SJSA1 (cell line): ENCODE data around the gene ATP9A. TPM values are rescaled to one million over a fixed set of nuclear protein-coding genes. Genes with fewer than 3 reads are reported as not detected.

Experiments
- DNase-seq, 2 experiments: peaks; one replicate each; pipeline ENCODE4 v3.0.0-alpha.2; 2015 to 2020; ENCODE audit warnings: low spot score in 2 of 2, low read depth in 1 of 2
- H3K27ac ChIP-seq: fragments of 250-450 bp; sonication (Bioruptor Pico); 2 replicates; pipeline ENCODE4 v1.5.1; 2020; ENCODE audit warnings: mild to moderate bottlenecking, moderate library complexity
- H3K27me3 ChIP-seq: fragments of 250-450 bp; sonication (Bioruptor Pico); replicated peaks from 2 replicates; pipeline ENCODE4 v1.5.1; 2020; ENCODE audit warnings: mild to moderate bottlenecking, moderate library complexity
- H3K36me3 ChIP-seq: fragments of 250-450 bp; sonication (Bioruptor Pico); 2 replicates; pipeline ENCODE4 v1.5.1; 2020; ENCODE audit warnings: mild to moderate bottlenecking
- H3K4me1 ChIP-seq: fragments of 250-450 bp; sonication (Bioruptor Pico); replicated peaks from 2 replicates; pipeline ENCODE4 v1.6.1; 2021; ENCODE audit warnings: mild to moderate bottlenecking
- H3K4me3 ChIP-seq: fragments of 250-450 bp; sonication (Bioruptor Pico); 2 replicates; pipeline ENCODE4 v1.5.1; 2020; ENCODE audit warnings: mild to moderate bottlenecking
- H3K9me3 ChIP-seq: fragments of 250-450 bp; sonication (Bioruptor Pico); replicated peaks from 2 replicates; pipeline ENCODE4 v1.5.1; 2020; ENCODE audit warnings: mild to moderate bottlenecking
- total RNA-seq: library from RNA; depleted of rRNA; stranded (reverse); fragments of >200 nt; shearing (Covaris generic); gene quantifications from 2 replicates; pipeline ENCODE4 v1.2.3, GENCODE V29; 2014

The ATP9A gene
- total RNA-seq, 1 experiment from 2014 or later: 5.9 TPM

- Histone ChIP-seq H3K9me3 (no peaks in the 10 kb centered on the region), H3K36me3 (peaks cover 7% of the 10 kb centered on the region; the same call in 1 of the 2 replicates)
- DNase-seq: no peak
Observed at GRCh38 chr20:51715856-51716185, 52.4 kb downstream of the ATP9A start.

DNA sequence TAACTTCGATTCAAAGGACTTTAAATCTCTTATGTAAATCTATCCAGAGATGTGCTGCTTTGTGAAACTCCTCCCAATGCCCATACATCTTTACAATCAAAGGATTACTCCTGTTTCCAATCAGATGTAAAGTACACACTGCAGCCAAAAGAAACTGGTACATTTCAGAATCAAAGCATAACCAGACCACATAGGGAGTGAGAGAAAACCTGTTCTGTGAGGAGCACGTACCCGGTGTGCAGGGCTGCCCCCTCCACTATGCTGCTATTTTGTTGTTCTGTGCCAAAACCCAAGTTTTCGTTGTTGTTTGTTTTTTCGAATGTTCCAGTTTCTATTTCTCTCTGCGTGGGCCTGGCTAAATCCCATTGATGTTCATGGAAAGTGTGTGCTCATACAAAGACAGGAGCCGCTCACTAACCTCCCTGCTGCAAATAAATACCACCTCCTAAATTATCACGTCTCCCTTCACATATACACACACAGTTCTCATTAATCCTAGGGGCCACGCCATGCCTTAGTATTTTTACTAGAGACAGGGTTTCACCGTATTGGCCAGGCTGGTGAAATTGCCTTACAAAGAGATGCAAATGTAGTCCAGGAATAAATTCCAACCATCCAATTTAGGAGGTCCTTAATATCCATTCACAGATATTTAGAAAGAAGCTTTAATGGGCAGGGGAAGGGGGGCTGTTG, 52.9 kb downstream of the ATP9A start:
- Histone ChIP-seq H3K36me3 (peaks cover 7% of the 10 kb centered on the region; the same call in 1 of the 2 replicates), H3K4me3 (no peak overlapping the region), H3K4me1 (peaks cover 6% of the 10 kb centered on the region), H3K27me3 (no peaks in the 10 kb centered on the region; the same call in 1 of the 2 replicates), H3K9me3 (no peaks in the 10 kb centered on the region), H3K27ac (no peak overlapping the region)
- DNase-seq: no peak

More at GRCh38 chr20:51715856-51716185, 52.4 kb downstream of the ATP9A start:
- Histone ChIP-seq H3K27me3 (no peaks in the 10 kb centered on the region; the same call in 1 of the 2 replicates), H3K4me1 (peaks cover 6% of the 10 kb centered on the region), H3K27ac (no peak overlapping the region), H3K4me3 (no peak overlapping the region)

DNA sequence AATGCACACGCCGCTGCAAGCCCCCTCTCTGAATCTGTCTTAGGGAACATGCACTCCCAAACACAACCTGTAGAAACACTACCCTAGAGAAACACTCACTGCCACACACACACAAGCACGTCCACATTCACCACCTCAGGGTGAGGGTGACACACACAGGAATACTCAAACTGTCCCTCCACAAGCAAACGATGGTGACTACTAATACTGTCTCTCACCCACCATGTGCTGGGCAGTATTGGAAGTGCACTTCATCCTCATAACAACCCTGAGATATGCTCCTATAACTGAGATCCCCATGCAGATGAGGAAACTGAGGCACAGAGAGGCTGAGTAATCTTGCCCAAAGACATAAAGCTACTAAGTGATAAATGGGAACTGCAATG, 55.0 kb downstream of the ATP9A start:
- no peaks in the 10 kb centered on the region; the same call in 1 of the 2 replicates for H3K27me3 ChIP-seq
- H3K27ac ChIP-seq: no peak overlapping the region
- H3K4me3 ChIP-seq: no peak overlapping the region
- no peaks in the 10 kb centered on the region for H3K9me3 ChIP-seq
- no peak for DNase-seq
- peaks cover 7% of the 10 kb centered on the region; the same call in 1 of the 2 replicates for H3K36me3 ChIP-seq
- H3K4me1 ChIP-seq: peaks cover 6% of the 10 kb centered on the region

GRCh38 chr20:51712501-51713212, 55.5 kb downstream of the ATP9A start:
- Histone ChIP-seq H3K4me1 (peaks cover 6% of the 10 kb centered on the region), H3K27me3 (no peaks in the 10 kb centered on the region; the same call in 1 of the 2 replicates), H3K4me3 (no peak overlapping the region), H3K9me3 (no peaks in the 10 kb centered on the region), H3K27ac (no peak overlapping the region), H3K36me3 (peaks cover 7% of the 10 kb centered on the region; the same call in 1 of the 2 replicates)
- DNase-seq: peak in 1 of 2 experiments; percentile 25

DNA sequence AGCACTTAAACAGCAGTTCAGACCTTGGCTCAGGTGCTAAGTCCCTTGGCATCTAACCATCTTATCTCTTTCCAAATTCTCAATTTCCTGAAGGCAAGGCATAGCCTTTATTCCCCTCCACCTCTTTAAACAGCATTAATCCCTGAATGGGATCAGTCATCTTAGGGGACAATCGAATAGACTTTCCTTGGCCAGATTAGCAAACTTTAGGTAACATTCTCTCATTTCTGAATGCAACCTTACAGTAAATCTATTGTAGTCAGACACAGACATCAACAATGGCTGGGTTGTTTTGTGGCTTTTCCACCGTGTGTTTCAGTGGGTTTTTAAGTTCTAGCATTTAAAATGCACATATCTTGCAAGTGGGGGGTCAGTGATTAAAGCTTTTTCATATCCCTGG, 56.8 kb downstream of the ATP9A start:
- DNase-seq: no peak
- H3K4me3 ChIP-seq: no peak overlapping the region
- H3K27me3 ChIP-seq: no peaks in the 10 kb centered on the region; the same call in 1 of the 2 replicates
- H3K27ac ChIP-seq: no peak overlapping the region
- peaks cover 6% of the 10 kb centered on the region for H3K4me1 ChIP-seq
- peaks cover 7% of the 10 kb centered on the region; the same call in 1 of the 2 replicates for H3K36me3 ChIP-seq
- H3K9me3 ChIP-seq: no peaks in the 10 kb centered on the region

- no peaks in the 10 kb centered on the region for H3K9me3 ChIP-seq
- no peak for DNase-seq
- peaks cover 4% of the 10 kb centered on the region for H3K4me1 ChIP-seq
- H3K27ac ChIP-seq: no peak overlapping the region
- no peak overlapping the region for H3K4me3 ChIP-seq
- peaks cover 7% of the 10 kb centered on the region; the same call in 1 of the 2 replicates for H3K36me3 ChIP-seq
- H3K27me3 ChIP-seq: no peaks in the 10 kb centered on the region; the same call in 1 of the 2 replicates
Observed at GRCh38 chr20:51710361-51710894, 57.8 kb downstream of the ATP9A start.

GRCh38 chr20:51705400-51705799, 62.8 kb downstream of the ATP9A start:
- no peaks in the 10 kb centered on the region for H3K27me3 ChIP-seq
- DNase-seq: no peak
- H3K27ac ChIP-seq: no peak overlapping the region
- no peak overlapping the region for H3K4me3 ChIP-seq
- no peaks in the 10 kb centered on the region for H3K9me3 ChIP-seq
- H3K4me1 ChIP-seq: peaks cover 6% of the 10 kb centered on the region
- no peaks in the 10 kb centered on the region for H3K36me3 ChIP-seq

- no peaks in the 10 kb centered on the region for H3K27me3 ChIP-seq
- no peaks in the 10 kb centered on the region for H3K36me3 ChIP-seq
- no peak overlapping the region for H3K27ac ChIP-seq
- H3K4me1 ChIP-seq: peaks cover 6% of the 10 kb centered on the region
- H3K9me3 ChIP-seq: no peaks in the 10 kb centered on the region
- no peak overlapping the region for H3K4me3 ChIP-seq
- DNase-seq: no peak
Observed at GRCh38 chr20:51703400-51704287, 64.5 kb downstream of the ATP9A start.

DNA sequence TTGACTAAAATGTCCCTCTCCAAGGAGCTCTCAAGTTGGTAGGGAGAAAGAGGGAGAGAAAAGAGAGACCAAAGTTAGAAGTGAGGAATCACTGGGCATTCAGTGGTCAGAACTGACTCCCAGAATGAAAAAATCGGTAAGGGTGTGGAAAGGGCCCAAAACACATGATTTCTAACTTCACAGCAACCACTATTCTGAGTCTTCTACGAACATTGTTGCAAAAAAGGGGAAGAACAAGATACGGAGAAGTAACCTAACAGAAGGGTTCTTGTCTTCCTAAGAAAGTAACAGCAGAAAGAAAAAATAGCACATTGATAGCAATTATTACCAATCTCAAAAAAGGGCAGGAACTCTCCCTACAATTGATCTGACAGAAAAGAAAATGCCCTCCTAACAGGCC, 65.6 kb downstream of the ATP9A start:
- Histone ChIP-seq H3K27me3 (no peaks in the 10 kb centered on the region), H3K9me3 (no peaks in the 10 kb centered on the region), H3K36me3 (no peaks in the 10 kb centered on the region), H3K27ac (no peak overlapping the region), H3K4me1 (peaks cover 6% of the 10 kb centered on the region), H3K4me3 (no peak overlapping the region)
- no peak for DNase-seq

DNA sequence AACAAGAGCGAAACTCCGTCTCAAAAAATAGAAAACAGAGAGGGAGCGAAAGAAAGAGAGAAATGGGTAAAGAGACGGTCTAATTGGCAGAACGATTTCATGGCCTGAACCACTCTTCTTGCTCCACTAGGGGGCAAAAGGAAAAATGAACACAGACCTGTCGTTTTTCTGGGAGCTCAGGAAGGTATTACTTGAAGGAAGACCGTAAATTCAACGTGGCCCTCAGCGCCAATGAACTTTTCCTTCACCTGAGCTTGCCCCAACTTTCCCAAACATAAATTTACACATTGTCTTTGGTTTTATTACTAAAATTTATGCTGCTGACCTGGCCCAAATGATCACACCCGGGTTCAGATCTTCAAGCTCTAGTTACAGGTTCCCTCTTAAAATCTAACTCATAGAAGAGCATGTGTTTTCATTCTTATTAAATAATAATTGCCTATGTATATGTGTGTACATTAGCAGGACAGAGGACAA, 67.3 kb downstream of the ATP9A start:
- H3K27ac ChIP-seq: no peak overlapping the region
- peaks cover 23% of the 10 kb centered on the region for H3K4me1 ChIP-seq
- H3K36me3 ChIP-seq: no peaks in the 10 kb centered on the region
- H3K9me3 ChIP-seq: no peaks in the 10 kb centered on the region
- DNase-seq: peak in 1 of 2 experiments; percentile 39
- no peaks in the 10 kb centered on the region for H3K27me3 ChIP-seq
- no peak overlapping the region for H3K4me3 ChIP-seq

- no peaks in the 10 kb centered on the region for H3K9me3 ChIP-seq
- H3K27ac ChIP-seq: no peak overlapping the region
- H3K27me3 ChIP-seq: no peaks in the 10 kb centered on the region
- no peaks in the 10 kb centered on the region for H3K36me3 ChIP-seq
- DNase-seq: no peak
- no peak overlapping the region for H3K4me3 ChIP-seq
- peaks cover 27% of the 10 kb centered on the region for H3K4me1 ChIP-seq
Observed at GRCh38 chr20:51698252-51698651, 69.9 kb downstream of the ATP9A start.

- peaks cover 27% of the 10 kb centered on the region for H3K4me1 ChIP-seq
- peak overlapping the region; percentile 77; the same call in 1 of the 2 replicates for H3K27ac ChIP-seq
- no peak for DNase-seq
- H3K27me3 ChIP-seq: no peaks in the 10 kb centered on the region
- no peaks in the 10 kb centered on the region for H3K36me3 ChIP-seq
- H3K4me3 ChIP-seq: no peak overlapping the region
- no peaks in the 10 kb centered on the region for H3K9me3 ChIP-seq
Observed at GRCh38 chr20:51697096-51697826, 70.9 kb downstream of the ATP9A start.
